Right hindlimb (tissue), 1 donor: Measurements from ENCODE around the gene KRT1.
"Not testable (repeated sequence)": the region's sequence is repeated elsewhere in the genome, so short reads cannot be mapped to it uniquely, and the experiment has no call there.

Source experiments
- DNase-seq: peaks from one replicate; pipeline ENCODE4 v3.0.0-alpha.2; 2018

The KRT1 gene

GRCh38 chr12:52680363-52680762 lies at the start of gene KRT1:
TSS of gene KRT1 (minus strand) at chr12:52680407. CDS start at chr12:52680348, 59 bp downstream.
- no peak for DNase-seq

GRCh38 chr12:52729147-52729546 lies 48.9 kb upstream of the KRT1 start:
- DNase-seq: no peak

DNA sequence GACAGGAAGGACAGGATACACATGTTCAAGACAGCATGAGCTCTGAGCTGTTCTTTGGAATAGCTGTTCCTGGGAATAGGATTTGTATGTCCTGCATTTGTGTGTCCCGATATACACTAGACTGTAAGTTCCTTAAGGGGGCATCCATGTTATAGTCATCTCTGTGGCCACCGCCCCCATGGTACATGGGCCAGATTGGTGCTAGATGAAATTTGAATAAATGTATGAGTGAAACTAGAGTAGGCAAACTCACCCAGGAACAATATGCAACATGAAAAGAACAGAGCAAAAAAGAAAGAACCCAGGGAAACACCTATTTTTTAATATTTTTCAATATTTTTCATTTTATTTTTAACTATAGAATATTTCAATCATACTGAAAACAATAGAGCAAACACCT lies 48.2 kb upstream of the KRT1 start:
- DNase-seq: no peak

DNA sequence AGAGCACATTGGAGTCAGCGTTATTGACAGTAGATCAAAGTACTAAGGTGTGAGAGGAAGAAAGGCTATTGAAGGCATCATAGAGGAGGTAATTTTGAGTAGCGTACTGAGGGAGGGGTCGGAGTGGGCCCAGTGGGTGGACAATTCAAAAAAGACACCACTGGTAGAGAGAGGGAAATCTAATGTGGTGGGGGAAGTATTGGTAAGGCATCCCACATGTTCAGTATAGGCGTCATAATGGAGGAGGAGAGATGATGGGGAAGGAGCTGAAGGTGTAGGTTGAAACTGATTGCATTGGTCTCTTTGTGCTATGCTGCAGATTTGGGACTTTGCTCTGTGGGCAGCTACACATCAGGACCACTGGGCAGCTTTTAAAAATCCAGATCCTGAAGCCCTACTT lies 46.8 kb upstream of the KRT1 start:
- DNase-seq: no peak

DNA sequence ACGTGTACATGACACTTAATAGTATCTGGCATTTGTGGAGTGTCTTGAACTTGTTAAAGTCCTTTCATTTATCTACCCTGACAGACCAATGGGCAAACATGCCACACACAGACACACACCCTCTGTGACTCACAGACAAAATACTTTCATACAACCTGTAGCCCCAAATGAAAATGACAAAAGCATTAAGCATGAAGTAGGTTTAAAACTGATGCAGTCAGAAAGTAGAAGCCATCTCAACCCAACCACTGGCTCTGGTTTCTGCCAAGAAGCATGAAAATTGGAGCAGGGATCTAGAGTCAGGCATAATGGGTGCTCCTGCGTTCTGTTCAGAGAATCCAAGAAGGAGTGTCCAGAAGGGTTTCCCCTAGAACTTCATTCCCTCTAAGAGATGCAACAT lies 46.2 kb upstream of the KRT1 start:
- no peak for DNase-seq

GRCh38 chr12:52724384-52724783 lies 44.2 kb upstream of the KRT1 start:
- no peak for DNase-seq

DNA sequence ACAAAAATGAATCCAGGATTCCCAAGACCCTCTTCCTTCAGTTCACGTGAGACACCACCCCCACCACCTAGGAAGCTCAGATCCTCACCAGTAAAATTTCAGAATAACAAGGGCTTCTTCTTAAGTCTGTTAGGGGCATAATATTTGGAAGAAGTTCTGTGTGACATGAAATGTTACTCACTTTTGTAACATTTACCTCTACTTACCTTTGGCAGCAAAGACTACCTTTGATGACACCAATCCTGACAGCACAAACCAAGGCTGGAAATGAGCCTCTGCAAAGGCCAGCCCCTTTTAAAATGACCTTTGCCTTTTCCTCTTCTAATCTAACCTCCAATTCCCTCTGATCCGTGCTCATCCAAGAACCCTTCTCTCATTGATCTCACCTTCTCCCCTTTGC lies 42.5 kb upstream of the KRT1 start:
- no peak for DNase-seq

GRCh38 chr12:52721838-52722470 lies 41.7 kb upstream of the KRT1 start:
- DNase-seq: no peak

DNA sequence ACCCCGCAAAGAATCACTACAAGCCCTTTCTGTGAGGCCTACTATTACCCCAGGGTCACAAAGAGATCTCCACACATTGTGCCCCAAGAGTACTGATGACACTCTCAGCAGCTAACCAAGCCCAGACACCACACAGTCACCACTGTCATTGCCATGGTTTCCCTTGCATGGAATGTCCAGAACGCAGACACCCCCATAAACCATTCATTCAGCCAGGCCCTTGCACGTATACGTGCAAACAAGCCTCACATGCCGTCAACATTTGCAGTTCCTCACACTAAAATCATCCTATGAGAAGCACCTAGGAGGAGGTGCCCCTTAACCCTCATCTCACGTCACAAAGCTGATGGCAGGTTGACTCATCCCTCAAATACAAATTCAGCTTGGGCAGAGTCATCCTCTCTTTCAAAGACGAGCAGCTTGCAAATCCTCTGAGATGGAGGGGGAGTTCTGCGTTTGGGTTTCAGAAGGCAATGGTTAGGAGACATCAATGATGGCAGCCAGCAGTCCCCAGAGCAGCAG lies 40.2 kb upstream of the KRT1 start:
- DNase-seq: no peak

- no peak for DNase-seq
Observed at GRCh38 chr12:52716061-52716460, 35.9 kb upstream of the KRT1 start.

GRCh38 chr12:52715416-52715815 lies 35.2 kb upstream of the KRT1 start:
- DNase-seq: no peak

DNA sequence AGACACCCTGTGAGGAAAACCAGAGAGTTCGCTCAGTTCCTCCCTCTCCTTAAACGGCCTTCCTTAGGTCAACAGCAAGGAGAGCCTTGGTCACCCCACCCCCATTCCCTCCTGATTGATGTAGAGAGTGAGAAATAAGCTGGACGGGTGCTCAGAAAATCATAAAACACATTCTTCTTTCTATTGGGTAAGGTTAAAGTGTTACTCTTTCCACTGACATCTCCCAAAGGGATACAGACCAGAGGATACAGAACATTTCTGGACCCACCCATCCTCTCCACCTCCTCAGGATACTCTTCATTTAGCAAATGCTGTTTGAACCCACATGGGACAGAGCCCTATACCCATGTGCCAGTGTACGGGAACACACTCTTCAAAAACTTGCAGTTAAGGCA lies 34.7 kb upstream of the KRT1 start:
- no peak for DNase-seq

- DNase-seq: peak; percentile 25
Observed at GRCh38 chr12:52713960-52714886, 34.0 kb upstream of the KRT1 start.

- DNase-seq: not testable (repeated sequence)
Observed at GRCh38 chr12:52712122-52712521, 31.9 kb upstream of the KRT1 start.

DNA sequence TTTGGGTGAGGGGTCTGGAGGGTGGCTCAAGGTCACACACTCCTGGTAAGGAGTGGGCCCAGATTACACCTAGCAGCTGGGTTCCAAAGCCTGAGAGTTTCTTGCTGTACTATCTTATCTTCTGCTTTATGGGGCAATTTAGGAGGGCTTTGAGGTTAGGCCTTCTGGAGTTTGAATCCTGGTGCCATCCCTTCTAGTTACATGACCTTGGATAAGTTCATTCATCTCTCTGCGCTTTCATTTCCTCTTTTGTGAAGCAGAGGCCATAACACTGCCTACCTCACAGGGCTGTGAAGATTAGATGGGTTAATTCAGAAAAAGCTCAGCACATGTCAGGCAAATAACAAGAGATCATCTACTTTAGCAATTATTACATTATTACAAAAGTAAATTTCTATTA lies 30.5 kb upstream of the KRT1 start:
- no peak for DNase-seq

DNA sequence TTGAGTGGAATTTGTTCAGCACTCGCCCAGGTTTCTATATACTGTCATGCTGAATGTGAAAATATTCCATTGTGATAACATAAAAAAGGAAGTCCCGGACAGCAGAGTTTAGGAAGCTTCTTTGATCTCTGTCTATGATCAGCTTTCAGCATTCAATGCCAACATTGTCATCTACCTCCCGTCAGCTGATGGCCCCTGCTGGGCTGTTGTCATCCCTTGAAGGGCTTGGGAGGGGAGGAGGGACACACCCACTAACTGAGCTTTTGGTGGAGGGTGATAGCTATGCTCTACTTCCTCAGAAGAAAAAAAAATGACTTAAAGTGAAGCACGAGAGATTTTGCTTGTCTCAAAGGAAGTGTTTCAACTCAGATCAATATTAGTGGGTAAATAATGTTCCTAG lies 27.8 kb upstream of the KRT1 start:
- no peak for DNase-seq

DNA sequence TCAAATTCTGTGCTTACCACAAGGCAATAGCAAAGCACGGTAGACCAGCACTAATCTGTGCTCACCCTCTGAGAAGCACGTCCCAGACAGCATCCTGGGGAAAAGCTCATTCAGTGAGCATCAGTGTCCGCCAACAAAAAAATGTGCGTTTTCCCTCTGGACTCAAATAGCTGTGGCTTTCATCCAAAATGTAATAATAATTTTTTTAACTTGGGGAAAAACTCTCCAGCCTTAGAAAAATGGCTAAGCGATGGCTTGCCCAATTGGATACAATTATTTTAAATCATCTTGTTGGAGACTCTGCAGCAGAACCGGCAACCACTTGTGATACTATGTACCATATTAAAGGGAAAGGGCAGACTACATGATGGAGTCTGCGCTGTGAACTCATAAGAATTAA lies 24.3 kb upstream of the KRT1 start:
- no peak for DNase-seq

DNA sequence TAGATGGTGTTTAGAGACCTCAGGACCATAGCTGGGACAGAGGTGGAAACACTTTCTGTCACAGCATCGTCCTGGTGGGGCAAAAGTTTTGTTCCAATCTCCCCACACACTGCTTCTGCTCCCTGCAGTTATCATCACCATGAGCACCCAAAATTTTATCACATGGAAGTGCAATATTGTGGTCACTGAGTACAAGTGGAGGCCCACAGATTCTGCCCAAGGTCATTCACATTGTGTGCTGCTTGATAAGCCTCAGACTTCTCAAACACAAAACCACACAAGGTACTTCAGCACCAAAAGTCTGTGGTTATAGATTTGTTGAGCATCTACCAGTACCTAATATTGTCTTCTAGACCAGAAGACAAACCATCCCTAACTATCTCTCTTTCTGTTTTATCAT lies 23.7 kb upstream of the KRT1 start:
- DNase-seq: no peak

- DNase-seq: no peak
Observed at GRCh38 chr12:52703424-52703823, 23.2 kb upstream of the KRT1 start, which contains the start of gene KRT77. TSS of gene KRT77 (minus strand) at chr12:52703524. CDS start at chr12:52703434, 90 bp downstream.

DNA sequence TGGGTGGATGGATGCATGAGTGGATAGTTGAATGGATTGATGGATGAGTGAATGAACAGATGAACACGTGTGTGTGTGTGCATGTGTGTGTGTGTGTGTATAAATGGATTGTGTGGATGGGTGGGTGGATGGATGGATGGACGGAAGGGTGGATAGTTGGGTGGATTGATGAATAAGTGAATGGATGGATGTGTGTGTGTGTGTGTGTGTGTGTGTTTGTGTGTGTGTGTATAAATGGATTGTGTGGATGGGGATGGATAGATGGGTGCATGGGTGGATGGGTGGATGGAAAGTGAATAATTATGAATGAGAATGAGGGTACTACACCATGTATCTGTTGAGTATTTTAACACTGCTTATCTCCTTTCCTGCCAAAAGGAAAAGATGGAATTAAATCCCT lies 22.1 kb upstream of the KRT1 start:
- DNase-seq: no peak

GRCh38 chr12:52701281-52701680 lies 21.1 kb upstream of the KRT1 start:
- no peak for DNase-seq

DNA sequence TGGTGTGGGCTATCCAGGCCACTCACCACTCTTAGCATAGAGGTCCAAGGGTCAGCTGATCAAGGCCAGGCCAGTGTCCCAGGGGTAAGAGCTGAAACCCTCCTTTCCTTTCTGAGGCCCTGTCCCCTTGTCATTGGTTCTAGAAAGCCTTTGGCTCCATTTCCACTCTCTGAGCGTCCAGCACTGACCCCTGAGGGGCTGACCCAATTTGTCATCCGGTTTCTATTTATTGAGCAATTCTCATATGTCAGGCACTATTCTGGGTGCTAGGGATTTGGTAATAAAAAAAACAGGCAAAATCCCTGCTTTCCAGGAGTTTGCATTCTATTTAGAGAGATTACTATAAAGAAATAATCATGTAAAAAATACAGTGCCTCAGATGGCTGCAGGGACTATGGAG lies 19.8 kb upstream of the KRT1 start:
- no peak for DNase-seq

- DNase-seq: no peak
Observed at GRCh38 chr12:52699373-52699772, 19.2 kb upstream of the KRT1 start.
